Gastroesophageal sphincter (tissue), 4 donors: ENCODE measurements around the gene NGLY1. TPM values are rescaled to one million over a fixed set of nuclear protein-coding genes. Genes with fewer than 3 reads are reported as not detected.

Experiments used
- ATAC-seq: fragments of 150-250 bp; one replicate; pipeline ENCODE4 v1.9.1; 2016; ENCODE audit warnings: mild to moderate bottlenecking, moderate library complexity
- H3K27ac ChIP-seq, 4 donors: fragments of 200-600 bp; sonication (generic) in 3 of 4; 1 replicate in 3 of 4; 2 replicates in 1 of 4; pipeline ENCODE4 v1.5.1; 2016 to 2019
- H3K27me3 ChIP-seq: fragments of 200-600 bp; sonication (generic); one replicate; pipeline ENCODE4 v1.5.1; 2019
- H3K36me3 ChIP-seq, 2 donors: fragments of 200-600 bp; sonication (generic); one replicate each; pipeline ENCODE4 v1.5.1; 2019; ENCODE audit warnings: control low read depth in 1 of 2
- H3K4me1 ChIP-seq, 3 donors: fragments of 200-600 bp; sonication (generic); 1 replicate in 2 of 3; 2 replicates in 1 of 3; pipeline ENCODE4 v1.5.1; 2016 to 2019; ENCODE audit warnings: control low read depth in 2 of 3
- H3K4me3 ChIP-seq, 2 donors: fragments of 200-600 bp; sonication (generic); one replicate each; pipeline ENCODE4 v1.5.1; 2019; ENCODE audit warnings: mild to moderate bottlenecking in 1 of 2, moderate library complexity in 1 of 2
- H3K9me3 ChIP-seq, 3 donors: fragments of 200-600 bp; sonication (generic); one replicate each; pipeline ENCODE4 v1.5.1; 2017 to 2019; ENCODE audit warnings: control low read depth in 2 of 3
- EP300 ChIP-seq: sonication (generic); formaldehyde crosslinking; IDR thresholded peaks from one replicate; pipeline ENCODE4 v1.6.1; 2017; ENCODE audit warnings: antibody characterized with exemption, mild to moderate bottlenecking
- POLR2A ChIP-seq, 2 donors: fragments of 450-650 bp; IDR thresholded peaks; one replicate each; pipeline ENCODE4 v1.6.1; 2017; ENCODE audit warnings: antibody characterized with exemption in 2 of 2, mild to moderate bottlenecking in 2 of 2, moderate library complexity in 1 of 2
- POLR2AphosphoS5 ChIP-seq: sonication (generic); formaldehyde crosslinking; IDR thresholded peaks from one replicate; pipeline ENCODE4 v1.6.1; 2017; ENCODE audit warnings: antibody characterized with exemption
- WGBS, 2 donors: methylation state at CpG; one replicate each; pipeline ENCODE4 v1.1.5; 2018; ENCODE audit warnings: low coverage in 1 of 2; 5-methylcytosine and 5-hydroxymethylcytosine counted together
- total RNA-seq, 4 donors: library from RNA; depleted of rRNA; stranded (reverse); fragments of >200 nt; gene quantifications; one replicate each; pipeline ENCODE4 v1.1.0, GENCODE V29; 2016
- TF ChIP-seq, protein P1 (sequence below), 4 experiments: fragments of 200-600 bp in 2 of 4; fragments of 450-650 bp in 2 of 4; sonication (generic) in 1 of 4; IDR thresholded peaks; one replicate each; pipeline ENCODE4 v1.5.1; 2017 to 2019; ENCODE audit warnings: antibody characterized with exemption in 4 of 4, mild to moderate bottlenecking in 2 of 4, moderate library complexity in 2 of 4

The NGLY1 gene
- total RNA-seq, 4 donors from 2014 or later: 20.8 to 28.2 (median 25.4) TPM

DNA sequence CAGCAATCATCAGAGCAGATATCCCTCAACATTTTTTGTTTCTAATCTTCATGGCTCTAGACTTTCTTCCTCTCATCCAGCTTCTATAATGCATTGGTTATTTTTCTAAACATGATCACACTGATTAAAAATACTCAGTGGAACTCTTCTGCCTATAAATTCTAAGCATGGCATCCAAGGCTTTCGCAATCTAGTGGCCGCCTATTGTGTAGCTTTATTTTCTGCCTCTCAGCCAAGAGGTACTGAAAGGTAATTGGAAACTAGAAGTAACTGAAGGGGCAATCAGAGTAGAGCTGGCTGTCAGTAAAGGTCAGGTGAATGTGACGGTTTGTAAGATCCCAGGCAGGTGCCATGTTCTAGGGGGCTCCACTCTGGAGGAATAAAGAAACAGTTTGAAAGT lies 40.1 kb upstream of the NGLY1 start:
- no peak for ATAC-seq
- Histone ChIP-seq H3K4me1 (no peaks in the 10 kb centered on the region), H3K9me3 (no peaks in the 10 kb centered on the region), H3K4me3 (no peak overlapping the region), H3K27ac (no peak overlapping the region), H3K36me3 (no peaks in the 10 kb centered on the region), H3K27me3 (no peaks in the 10 kb centered on the region)
- WGBS, 2 donors: 89 to 100% methylated on average over 1 to 3 of the region's 3 CpGs
- TF ChIP-seq POLR2A (IDR thresholded peaks at IDR 0.05): no peak
- TF ChIP-seq EP300: no peak
- TF ChIP-seq, protein P1, sequence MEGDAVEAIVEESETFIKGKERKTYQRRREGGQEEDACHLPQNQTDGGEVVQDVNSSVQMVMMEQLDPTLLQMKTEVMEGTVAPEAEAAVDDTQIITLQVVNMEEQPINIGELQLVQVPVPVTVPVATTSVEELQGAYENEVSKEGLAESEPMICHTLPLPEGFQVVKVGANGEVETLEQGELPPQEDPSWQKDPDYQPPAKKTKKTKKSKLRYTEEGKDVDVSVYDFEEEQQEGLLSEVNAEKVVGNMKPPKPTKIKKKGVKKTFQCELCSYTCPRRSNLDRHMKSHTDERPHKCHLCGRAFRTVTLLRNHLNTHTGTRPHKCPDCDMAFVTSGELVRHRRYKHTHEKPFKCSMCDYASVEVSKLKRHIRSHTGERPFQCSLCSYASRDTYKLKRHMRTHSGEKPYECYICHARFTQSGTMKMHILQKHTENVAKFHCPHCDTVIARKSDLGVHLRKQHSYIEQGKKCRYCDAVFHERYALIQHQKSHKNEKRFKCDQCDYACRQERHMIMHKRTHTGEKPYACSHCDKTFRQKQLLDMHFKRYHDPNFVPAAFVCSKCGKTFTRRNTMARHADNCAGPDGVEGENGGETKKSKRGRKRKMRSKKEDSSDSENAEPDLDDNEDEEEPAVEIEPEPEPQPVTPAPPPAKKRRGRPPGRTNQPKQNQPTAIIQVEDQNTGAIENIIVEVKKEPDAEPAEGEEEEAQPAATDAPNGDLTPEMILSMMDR (IDR thresholded peaks at IDR 0.05): no peak
- no peak for TF ChIP-seq POLR2AphosphoS5

DNA sequence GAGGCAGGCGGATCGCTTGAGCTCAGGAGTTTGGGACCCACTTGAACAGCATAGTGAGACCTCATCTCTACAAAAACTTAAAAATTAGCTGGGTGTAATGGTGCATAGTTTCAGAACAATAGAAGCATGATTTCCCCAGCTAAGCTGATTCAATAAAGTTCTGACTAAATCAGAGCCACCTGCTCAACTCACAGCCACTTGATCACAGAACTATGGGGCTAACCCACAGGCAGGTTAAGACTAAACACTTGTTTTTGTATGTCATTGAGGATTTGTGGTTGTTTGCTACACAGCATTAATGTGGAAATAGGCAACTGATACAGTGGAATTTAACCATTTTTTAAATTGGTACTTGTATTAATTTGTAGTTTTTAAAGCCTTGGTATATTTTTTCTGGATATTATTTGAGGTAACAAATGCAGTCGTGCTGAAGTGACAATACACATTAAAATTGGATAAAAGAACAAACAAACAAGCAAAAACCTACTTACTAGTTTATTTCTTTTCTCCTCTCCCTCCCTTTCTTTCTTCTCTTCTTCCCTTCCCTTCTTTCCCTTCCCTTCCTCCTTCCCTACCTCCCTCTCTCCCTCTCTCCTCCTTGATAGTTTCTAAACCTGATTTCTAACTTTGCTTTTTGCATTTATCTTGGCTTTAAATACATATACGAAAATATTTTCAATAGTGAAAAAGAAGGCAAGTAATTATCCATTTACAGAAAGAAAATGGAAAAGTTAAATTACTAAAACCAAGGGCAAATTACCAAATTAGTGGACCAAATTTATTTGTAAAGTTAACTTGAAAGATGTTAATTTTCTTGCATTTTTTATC lies 38.7 kb upstream of the NGLY1 start:
- H3K9me3 ChIP-seq: no peaks in the 10 kb centered on the region
- no peaks in the 10 kb centered on the region for H3K4me1 ChIP-seq
- H3K36me3 ChIP-seq: no peaks in the 10 kb centered on the region
- H3K27me3 ChIP-seq: no peaks in the 10 kb centered on the region
- H3K27ac ChIP-seq: no peak overlapping the region
- no peak for TF ChIP-seq EP300
- no peak for TF ChIP-seq POLR2A (IDR thresholded peaks at IDR 0.05)
- TF ChIP-seq, protein P1 (IDR thresholded peaks at IDR 0.05): no peak
- no peak overlapping the region for H3K4me3 ChIP-seq
- 45 to 84% methylated on average over 2 to 4 of the region's 4 CpGs for WGBS, 2 donors
- no peak for ATAC-seq

DNA sequence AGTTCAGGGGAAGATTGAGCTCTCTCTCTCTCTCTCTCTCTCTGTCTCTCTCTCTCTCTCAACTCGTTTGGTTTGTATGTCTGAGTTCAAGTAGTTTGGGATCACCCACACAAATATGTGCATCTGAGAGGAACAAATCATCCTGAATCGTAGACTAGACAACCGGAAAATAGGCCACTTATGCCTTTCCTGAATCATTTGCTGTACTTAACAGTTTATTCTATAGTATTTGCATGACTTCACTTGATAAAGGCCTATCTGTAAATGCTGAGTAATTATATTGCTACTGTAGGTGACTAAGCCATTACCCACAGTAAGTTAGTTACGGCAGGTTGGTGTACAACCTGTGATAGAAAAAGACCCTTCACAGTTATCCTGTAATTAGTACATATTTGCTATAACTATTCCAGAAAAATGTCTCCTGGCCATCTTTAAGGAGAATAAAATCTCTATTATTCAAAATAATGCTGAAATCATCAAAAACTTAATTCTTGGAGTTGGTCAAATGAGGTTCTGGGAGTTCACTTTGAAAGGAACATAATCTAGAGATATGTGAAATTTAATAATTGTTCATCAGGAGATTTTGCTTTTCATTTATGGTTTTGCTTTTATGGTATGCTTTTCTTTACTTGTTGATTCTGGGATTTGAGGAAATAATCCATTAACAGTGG lies 37.7 kb upstream of the NGLY1 start:
- no peaks in the 10 kb centered on the region for H3K4me1 ChIP-seq
- H3K27ac ChIP-seq: no peak overlapping the region
- WGBS, 2 donors: 63 to 64% methylated on average over 4 of the region's 4 CpGs
- no peaks in the 10 kb centered on the region for H3K36me3 ChIP-seq
- H3K27me3 ChIP-seq: no peaks in the 10 kb centered on the region
- TF ChIP-seq, protein P1 (IDR thresholded peaks at IDR 0.05): no peak
- TF ChIP-seq POLR2AphosphoS5 (no peak), POLR2A (IDR thresholded peaks at IDR 0.05) (no peak), EP300 (no peak)
- H3K9me3 ChIP-seq: peaks cover 0 to 4% (median 0%) of the 10 kb centered on the region in 3 donors
- H3K4me3 ChIP-seq: no peak overlapping the region
- ATAC-seq: no peak

DNA sequence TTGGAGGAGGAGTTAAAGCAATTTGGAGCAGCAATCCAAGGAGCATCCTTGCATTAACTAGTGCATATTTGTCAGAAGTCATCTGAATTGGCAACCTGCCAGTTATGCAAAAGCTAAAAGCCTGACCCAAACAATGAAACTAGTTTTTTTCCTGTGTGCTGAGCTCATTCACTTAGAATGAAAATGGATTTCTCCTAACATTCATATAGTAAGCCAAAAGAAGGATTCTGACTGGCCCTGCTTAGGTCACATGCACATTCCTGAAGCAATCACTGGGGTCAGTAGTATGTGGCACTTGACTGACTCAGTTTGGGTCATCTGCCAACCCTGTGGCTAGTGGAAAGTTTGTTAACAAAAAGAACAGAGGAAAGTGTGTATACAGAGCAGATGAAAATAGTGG lies 37.1 kb upstream of the NGLY1 start:
- Histone ChIP-seq H3K36me3 (no peaks in the 10 kb centered on the region), H3K27ac (no peak overlapping the region), H3K4me1 (no peaks in the 10 kb centered on the region), H3K4me3 (no peak overlapping the region), H3K27me3 (no peaks in the 10 kb centered on the region), H3K9me3 (peaks cover 0 to 10% (median 0%) of the 10 kb centered on the region in 3 donors)
- no peak for ATAC-seq
- TF ChIP-seq POLR2A (IDR thresholded peaks at IDR 0.05): no peak
- no peak for TF ChIP-seq EP300
- TF ChIP-seq, protein P1 (IDR thresholded peaks at IDR 0.05): no peak
- no peak for TF ChIP-seq POLR2AphosphoS5

DNA sequence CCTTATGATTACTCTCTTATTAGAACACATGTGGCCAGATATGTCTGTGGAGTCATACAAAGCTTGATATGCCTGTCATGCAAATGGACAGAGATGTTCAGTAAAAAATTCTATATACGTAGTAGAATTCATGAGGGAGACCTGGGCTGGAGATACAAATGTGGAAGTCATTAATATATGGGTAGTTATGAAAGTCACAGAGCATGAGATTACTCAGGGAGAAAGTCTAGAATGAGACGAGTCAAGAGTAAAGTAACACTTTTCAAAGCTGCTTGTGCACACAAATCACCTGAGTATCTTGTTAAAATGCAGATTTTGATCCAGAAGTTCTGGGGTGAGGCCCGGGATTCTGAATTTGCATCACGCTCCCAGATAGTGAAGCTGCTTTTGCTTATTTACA lies 35.1 kb upstream of the NGLY1 start:
- no peak overlapping the region for H3K4me3 ChIP-seq
- no peak for TF ChIP-seq POLR2A (IDR thresholded peaks at IDR 0.05)
- TF ChIP-seq, protein P1 (IDR thresholded peaks at IDR 0.05): no peak
- TF ChIP-seq EP300: no peak
- no peak for TF ChIP-seq POLR2AphosphoS5
- H3K4me1 ChIP-seq: no peaks in the 10 kb centered on the region
- H3K27ac ChIP-seq: no peak overlapping the region
- H3K27me3 ChIP-seq: no peaks in the 10 kb centered on the region
- WGBS, 2 donors: 86 to 100% methylated on average over 4 of the region's 4 CpGs
- no peak for ATAC-seq
- no peaks in the 10 kb centered on the region for H3K36me3 ChIP-seq
- H3K9me3 ChIP-seq: peaks cover 0 to 11% (median 0%) of the 10 kb centered on the region in 3 donors
